HFFc6 (cell line): ENCODE measurements around the gene ACVRL1. TPM values are rescaled to one million over a fixed set of nuclear protein-coding genes. Genes with fewer than 3 reads are reported as not detected.

Experiments
- DNase-seq: peaks from one replicate; pipeline ENCODE4 v3.0.0-alpha.2; 2018
- H3K27ac Mint-ChIP-seq: 2 replicates; pipeline ENCODE4 v1.8.0; 2020; ENCODE audit warnings: mild to moderate bottlenecking, mixed read lengths
- H3K27me3 Mint-ChIP-seq: 2 replicates; pipeline ENCODE4 v1.8.0; 2021; ENCODE audit warnings: mild to moderate bottlenecking, moderate library complexity, mixed read lengths; ENCODE audit not compliant: insufficient read depth
- H3K36me3 Mint-ChIP-seq: 2 replicates; pipeline ENCODE4 v1.8.0; 2021; ENCODE audit warnings: low read depth, mixed read lengths
- H3K4me1 Mint-ChIP-seq: 2 replicates; pipeline ENCODE4 v1.8.0; 2020; ENCODE audit warnings: low read depth, mixed read lengths
- H3K4me3 Mint-ChIP-seq: 2 replicates; pipeline ENCODE4 v1.8.0; 2020; ENCODE audit warnings: mild to moderate bottlenecking, moderate library complexity, mixed read lengths
- H3K9me3 Mint-ChIP-seq: 2 replicates; pipeline ENCODE4 v1.8.0; 2020; ENCODE audit warnings: mild to moderate bottlenecking, mixed read lengths
- total RNA-seq, 6 experiments: library from RNA; stranded (reverse); fragmentation: NEBNext Ultra II Directional; extraction: Animal tissue kit (Norgen Biotek cat#: 25700); gene quantifications; 2 replicates in 1 of 6; 3 replicates in 5 of 6; pipeline ENCODE4 v1.2.3, GENCODE V29; 2021
- TF ChIP-seq, protein P1 (sequence below): fragments of 200-600 bp; sonication (generic); IDR thresholded peaks from 2 replicates; pipeline ENCODE4 v1.5.0; 2021; ENCODE audit warnings: antibody characterized with exemption, mild to moderate bottlenecking

Gene ACVRL1
- total RNA-seq, 6 experiments from 2014 or later, result 5.4 to 13.5 (median 10.0) TPM

DNA sequence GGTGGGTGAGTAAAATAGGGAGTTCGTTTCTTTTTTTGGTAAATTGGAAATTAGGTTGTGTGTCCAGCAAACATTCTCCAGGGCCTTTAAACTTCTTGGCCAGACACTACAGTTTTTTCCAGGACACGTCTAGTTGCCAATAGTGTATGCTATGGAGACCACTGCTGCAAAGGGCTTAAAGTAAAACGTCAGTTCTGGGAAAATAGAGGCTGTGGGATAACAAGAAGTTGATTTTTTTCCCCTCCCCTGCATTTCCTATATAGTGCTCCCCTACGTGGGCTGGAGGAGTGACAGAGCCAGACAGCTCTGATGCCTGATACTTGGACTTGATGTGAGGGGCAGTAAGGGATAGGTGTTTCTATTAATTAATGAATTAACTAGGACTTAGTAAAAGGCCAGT lies 46.6 kb downstream of the ACVRL1 start:
- peak overlapping the region; percentile 85; the same call in 1 of the 2 replicates for H3K4me3 Mint-ChIP-seq
- peaks cover 3% of the 10 kb centered on the region; the same call in 1 of the 2 replicates for H3K27me3 Mint-ChIP-seq
- TF ChIP-seq, protein P1, sequence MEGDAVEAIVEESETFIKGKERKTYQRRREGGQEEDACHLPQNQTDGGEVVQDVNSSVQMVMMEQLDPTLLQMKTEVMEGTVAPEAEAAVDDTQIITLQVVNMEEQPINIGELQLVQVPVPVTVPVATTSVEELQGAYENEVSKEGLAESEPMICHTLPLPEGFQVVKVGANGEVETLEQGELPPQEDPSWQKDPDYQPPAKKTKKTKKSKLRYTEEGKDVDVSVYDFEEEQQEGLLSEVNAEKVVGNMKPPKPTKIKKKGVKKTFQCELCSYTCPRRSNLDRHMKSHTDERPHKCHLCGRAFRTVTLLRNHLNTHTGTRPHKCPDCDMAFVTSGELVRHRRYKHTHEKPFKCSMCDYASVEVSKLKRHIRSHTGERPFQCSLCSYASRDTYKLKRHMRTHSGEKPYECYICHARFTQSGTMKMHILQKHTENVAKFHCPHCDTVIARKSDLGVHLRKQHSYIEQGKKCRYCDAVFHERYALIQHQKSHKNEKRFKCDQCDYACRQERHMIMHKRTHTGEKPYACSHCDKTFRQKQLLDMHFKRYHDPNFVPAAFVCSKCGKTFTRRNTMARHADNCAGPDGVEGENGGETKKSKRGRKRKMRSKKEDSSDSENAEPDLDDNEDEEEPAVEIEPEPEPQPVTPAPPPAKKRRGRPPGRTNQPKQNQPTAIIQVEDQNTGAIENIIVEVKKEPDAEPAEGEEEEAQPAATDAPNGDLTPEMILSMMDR, result no peak
- peaks cover 51% of the 10 kb centered on the region for H3K4me1 Mint-ChIP-seq
- H3K36me3 Mint-ChIP-seq, result no peaks in the 10 kb centered on the region
- no peak for DNase-seq
- H3K9me3 Mint-ChIP-seq, result no peaks in the 10 kb centered on the region
- no peak overlapping the region for H3K27ac Mint-ChIP-seq

DNA sequence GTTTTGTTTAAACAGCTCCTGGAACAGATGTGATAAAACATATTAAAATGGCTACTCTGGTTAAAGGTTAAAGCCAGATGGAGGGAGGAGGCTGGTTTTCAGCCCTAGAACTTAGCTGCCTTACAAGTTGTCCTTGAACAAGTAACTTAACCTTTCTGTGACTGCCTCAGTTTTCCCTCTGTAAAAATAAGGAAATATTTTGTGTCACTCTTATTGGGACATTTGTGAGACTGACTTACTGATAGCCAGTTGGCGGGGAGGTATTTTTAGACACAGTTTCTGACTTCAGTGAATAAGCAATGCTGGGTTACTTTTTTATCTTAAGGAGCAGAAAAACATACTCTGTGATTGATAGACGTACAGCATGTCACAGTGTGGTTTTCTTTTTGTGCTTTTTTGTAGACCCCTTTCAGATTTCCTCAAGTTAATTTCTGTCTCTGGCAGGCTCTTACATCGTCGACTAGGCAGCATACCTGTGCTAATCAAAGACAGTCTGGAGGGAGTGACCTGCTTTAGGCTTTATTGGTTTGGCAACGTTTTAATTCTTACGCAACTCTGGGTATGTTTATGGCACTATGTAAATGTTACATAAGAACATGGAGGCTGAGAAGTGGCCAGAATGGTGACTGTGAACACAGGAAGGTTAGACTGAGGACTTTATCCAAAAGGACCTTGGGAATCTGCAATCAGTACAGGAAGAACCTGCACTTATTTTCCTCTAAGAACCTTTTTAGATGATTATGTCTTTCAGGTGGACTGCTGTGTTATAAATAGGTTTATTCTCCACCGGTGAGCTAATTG lies 47.5 kb downstream of the ACVRL1 start:
- H3K4me1 Mint-ChIP-seq, result peaks cover 51% of the 10 kb centered on the region
- H3K4me3 Mint-ChIP-seq, result no peak overlapping the region
- H3K36me3 Mint-ChIP-seq, result no peaks in the 10 kb centered on the region; the same call in 1 of the 2 replicates
- peaks cover 3% of the 10 kb centered on the region; the same call in 1 of the 2 replicates for H3K27me3 Mint-ChIP-seq
- no peak overlapping the region for H3K27ac Mint-ChIP-seq
- no peaks in the 10 kb centered on the region for H3K9me3 Mint-ChIP-seq
- TF ChIP-seq, protein P1, result no peak
- no peak for DNase-seq

DNA sequence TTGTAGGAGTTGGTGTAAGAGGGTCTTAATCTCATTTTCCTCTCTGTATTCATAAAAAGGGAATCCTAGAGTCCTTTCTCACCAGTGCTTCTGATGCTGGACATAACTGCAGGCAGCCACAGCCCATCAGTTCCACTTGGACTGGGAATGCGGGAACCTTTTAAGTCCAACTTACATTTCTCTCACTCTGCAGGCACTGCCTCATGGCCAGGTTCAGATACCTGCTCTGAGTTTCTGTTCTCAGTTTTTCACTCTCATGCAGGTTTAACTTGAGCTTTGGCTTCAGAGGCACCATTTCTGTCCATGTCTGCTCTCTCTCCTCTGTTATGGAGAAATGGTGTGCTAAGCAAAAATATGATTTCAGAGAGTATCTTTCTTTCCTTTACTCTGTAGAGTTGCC lies 48.4 kb downstream of the ACVRL1 start:
- Mint-ChIP-seq H3K36me3 (no peaks in the 10 kb centered on the region; the same call in 1 of the 2 replicates), H3K4me1 (peaks cover 46% of the 10 kb centered on the region), H3K9me3 (no peaks in the 10 kb centered on the region), H3K27ac (no peak overlapping the region), H3K27me3 (peaks cover 3% of the 10 kb centered on the region; the same call in 1 of the 2 replicates), H3K4me3 (no peak overlapping the region)
- TF ChIP-seq, protein P1, result no peak
- no peak for DNase-seq

DNA sequence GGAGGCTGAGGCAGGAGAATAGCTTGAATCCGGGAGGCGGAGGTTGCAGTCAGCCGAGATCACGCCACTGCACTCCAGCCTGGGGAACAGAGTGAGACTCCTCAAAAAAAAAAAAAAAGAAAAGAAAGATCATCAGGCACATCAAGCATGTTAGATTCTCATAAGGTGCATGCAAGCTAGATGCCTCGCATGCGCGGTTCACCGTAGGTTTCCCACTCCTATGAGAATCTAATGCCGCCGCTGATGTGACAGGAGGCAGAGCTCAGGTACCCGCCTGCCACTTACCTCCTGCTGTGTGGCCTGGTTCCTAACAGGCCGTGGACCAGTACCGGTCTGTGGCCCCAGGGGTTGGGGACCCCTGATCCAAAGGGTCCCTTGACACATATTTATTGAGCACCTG lies 51.2 kb downstream of the ACVRL1 start:
- Mint-ChIP-seq H3K36me3 (no peaks in the 10 kb centered on the region; the same call in 1 of the 2 replicates), H3K27ac (no peak overlapping the region), H3K27me3 (no peaks in the 10 kb centered on the region; the same call in 1 of the 2 replicates), H3K4me1 (peaks cover 33% of the 10 kb centered on the region), H3K9me3 (no peaks in the 10 kb centered on the region), H3K4me3 (no peak overlapping the region)
- DNase-seq, result no peak
- TF ChIP-seq, protein P1, result no peak

DNA sequence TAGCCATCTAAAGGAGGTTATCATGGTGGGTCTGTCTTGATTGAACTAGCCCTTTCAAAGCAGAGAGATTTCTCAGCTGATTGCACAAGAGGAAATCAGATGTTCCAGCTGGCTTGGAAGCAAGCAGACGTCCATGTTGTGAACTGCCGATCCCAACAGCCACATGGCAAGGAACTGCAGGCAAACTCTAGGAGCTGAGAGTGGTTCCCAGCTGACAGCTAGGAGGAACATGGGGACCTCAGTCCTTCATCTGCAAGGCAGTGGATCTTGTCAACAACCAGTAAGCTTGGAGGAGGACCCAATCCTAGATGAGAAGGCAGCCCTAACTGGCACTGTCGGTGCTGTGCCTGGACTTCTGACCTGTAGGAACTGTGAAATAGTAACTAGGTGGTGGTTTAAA lies 51.9 kb downstream of the ACVRL1 start:
- Mint-ChIP-seq H3K4me3 (no peak overlapping the region), H3K27ac (no peak overlapping the region), H3K4me1 (peaks cover 26% of the 10 kb centered on the region), H3K9me3 (no peaks in the 10 kb centered on the region), H3K36me3 (peaks cover 5% of the 10 kb centered on the region; the same call in 1 of the 2 replicates), H3K27me3 (no peaks in the 10 kb centered on the region; the same call in 1 of the 2 replicates)
- no peak for DNase-seq
- TF ChIP-seq, protein P1, result no peak
